ENCODE results near the gene PDIA5.

- TF ChIP-seq CTCF (IDR thresholded peaks at IDR 0.05; ENCODE audit: poor library complexity, severe bottlenecking) (no peak), POLR2AphosphoS5 (IDR thresholded peaks at IDR 0.05) (no peak), EP300 (conservative IDR thresholded peaks at IDR 0.05; ENCODE audit: poor library complexity, severe bottlenecking) (no peak), TAF1 (IDR thresholded peaks at IDR 0.05; ENCODE audit: low read depth) (no peak), EZH2 (IDR thresholded peaks at IDR 0.05; ENCODE audit: borderline replicate concordance, insufficient read depth, low read length, poor library complexity, severe bottlenecking) (no peak), RAD21 (conservative IDR thresholded peaks at IDR 0.05) (no peak), SMC3 (conservative IDR thresholded peaks at IDR 0.05; ENCODE audit: poor library complexity) (no peak), MXI1 (conservative IDR thresholded peaks at IDR 0.05; ENCODE audit: poor library complexity, severe bottlenecking) (no peak)
- TF ChIP-seq, protein P1, sequence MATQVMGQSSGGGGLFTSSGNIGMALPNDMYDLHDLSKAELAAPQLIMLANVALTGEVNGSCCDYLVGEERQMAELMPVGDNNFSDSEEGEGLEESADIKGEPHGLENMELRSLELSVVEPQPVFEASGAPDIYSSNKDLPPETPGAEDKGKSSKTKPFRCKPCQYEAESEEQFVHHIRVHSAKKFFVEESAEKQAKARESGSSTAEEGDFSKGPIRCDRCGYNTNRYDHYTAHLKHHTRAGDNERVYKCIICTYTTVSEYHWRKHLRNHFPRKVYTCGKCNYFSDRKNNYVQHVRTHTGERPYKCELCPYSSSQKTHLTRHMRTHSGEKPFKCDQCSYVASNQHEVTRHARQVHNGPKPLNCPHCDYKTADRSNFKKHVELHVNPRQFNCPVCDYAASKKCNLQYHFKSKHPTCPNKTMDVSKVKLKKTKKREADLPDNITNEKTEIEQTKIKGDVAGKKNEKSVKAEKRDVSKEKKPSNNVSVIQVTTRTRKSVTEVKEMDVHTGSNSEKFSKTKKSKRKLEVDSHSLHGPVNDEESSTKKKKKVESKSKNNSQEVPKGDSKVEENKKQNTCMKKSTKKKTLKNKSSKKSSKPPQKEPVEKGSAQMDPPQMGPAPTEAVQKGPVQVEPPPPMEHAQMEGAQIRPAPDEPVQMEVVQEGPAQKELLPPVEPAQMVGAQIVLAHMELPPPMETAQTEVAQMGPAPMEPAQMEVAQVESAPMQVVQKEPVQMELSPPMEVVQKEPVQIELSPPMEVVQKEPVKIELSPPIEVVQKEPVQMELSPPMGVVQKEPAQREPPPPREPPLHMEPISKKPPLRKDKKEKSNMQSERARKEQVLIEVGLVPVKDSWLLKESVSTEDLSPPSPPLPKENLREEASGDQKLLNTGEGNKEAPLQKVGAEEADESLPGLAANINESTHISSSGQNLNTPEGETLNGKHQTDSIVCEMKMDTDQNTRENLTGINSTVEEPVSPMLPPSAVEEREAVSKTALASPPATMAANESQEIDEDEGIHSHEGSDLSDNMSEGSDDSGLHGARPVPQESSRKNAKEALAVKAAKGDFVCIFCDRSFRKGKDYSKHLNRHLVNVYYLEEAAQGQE (IDR thresholded peaks at IDR 0.05; ENCODE audit: borderline replicate concordance) = no peak
These were observed 14.2 kb downstream of the PDIA5 start for GRCh38 chr3:123080864-123081562.
